Fibroblast of mammary gland (primary cell): Measurements from ENCODE around the gene CST11.

Experiments used
- DNase-seq: peaks from one replicate; pipeline ENCODE4 v3.0.0-alpha.2; 2010; ENCODE audit warnings: low read depth
- H3K4me3 ChIP-seq: 2 replicates; pipeline ENCODE4 v1.5.1; 2011; ENCODE audit warnings: low read depth, mild to moderate bottlenecking, low read length, moderate library complexity; ENCODE audit not compliant: control insufficient read depth
- CTCF ChIP-seq: conservative IDR thresholded peaks from 2 replicates; pipeline ENCODE4 v1.5.1; 2011; ENCODE audit warnings: low read depth, low read length, inconsistent platforms; ENCODE audit not compliant: control insufficient read depth, insufficient read depth

CST11 gene

GRCh38 chr20:23414526-23415188 is 38.0 kb downstream of the CST11 start:
- TF ChIP-seq CTCF, result no peak
- no peak for DNase-seq
- H3K4me3 ChIP-seq, result no peak overlapping the region

- H3K4me3 ChIP-seq, result no peak overlapping the region
- no peak for TF ChIP-seq CTCF
- DNase-seq, result no peak
Observed at GRCh38 chr20:23413862-23414422, 38.7 kb downstream of the CST11 start.

- no peak for DNase-seq
- TF ChIP-seq CTCF, result no peak
- no peak overlapping the region for H3K4me3 ChIP-seq
Observed at GRCh38 chr20:23412026-23412425, 40.6 kb downstream of the CST11 start.

- no peak for DNase-seq
- no peak overlapping the region for H3K4me3 ChIP-seq
Observed at GRCh38 chr20:23410916-23411695, 41.6 kb downstream of the CST11 start.

GRCh38 chr20:23409800-23410199 is 42.9 kb downstream of the CST11 start:
- DNase-seq, result no peak

More at GRCh38 chr20:23410916-23411695, 41.6 kb downstream of the CST11 start:
- TF ChIP-seq CTCF, result no peak

GRCh38 chr20:23408957-23409356 is 43.7 kb downstream of the CST11 start:
- DNase-seq, result no peak
- no peak overlapping the region for H3K4me3 ChIP-seq
- no peak for TF ChIP-seq CTCF

More at GRCh38 chr20:23409800-23410199, 42.9 kb downstream of the CST11 start:
- TF ChIP-seq CTCF, result no peak
- no peak overlapping the region for H3K4me3 ChIP-seq
